Fibroblast of upper back skin (primary cell): ENCODE results near the gene CCDC86.

ENCODE experiments used
- DNase-seq: peaks from one replicate; pipeline ENCODE4 v3.0.0-alpha.2; 2013

Gene CCDC86

GRCh38 chr11:60870733-60871377 is 28.9 kb downstream of the CCDC86 start:
- no peak for DNase-seq

- DNase-seq, result peak; percentile 39
Observed at GRCh38 chr11:60871378-60872061, 29.6 kb downstream of the CCDC86 start.

DNA sequence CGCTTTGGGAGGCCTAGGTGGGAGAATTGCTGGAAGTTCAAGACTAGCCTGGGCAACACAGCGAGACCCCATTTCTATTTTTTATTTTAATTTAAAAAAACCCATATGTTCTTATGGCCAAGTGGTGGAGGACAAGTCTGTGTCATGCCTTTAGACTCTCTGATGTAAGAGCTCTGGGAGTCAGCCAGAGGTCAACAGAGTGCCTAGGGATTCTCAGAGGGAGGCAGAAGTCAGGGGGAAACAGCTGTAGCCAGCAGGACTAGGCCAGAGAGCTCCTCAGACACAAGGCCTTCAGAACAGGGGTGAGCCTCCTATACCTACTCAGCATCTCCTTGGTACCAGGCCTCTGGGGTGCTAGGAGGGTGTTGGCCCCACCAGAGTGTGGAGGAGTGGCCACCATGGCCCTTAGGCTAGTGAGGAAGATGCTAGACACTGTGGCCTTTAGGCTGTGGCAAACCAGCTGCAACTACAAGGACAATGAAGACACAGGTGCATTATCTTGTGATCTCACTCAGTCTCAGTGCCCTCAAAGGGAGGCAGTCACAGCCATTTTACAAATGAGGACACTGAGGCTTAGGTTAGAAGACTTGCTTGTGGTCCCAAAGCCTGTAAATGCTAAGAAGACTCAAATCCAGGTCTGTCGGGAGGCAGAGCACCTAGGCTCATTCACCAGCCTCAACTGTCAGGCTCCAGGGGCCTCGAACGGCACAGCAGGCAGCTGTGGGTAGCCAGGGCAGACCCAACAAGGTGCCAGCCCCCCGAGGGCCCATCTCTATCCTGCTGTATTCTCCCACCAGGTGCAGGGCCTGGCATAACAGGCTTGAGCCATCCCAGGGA is 30.4 kb downstream of the CCDC86 start:
- DNase-seq, result peak; percentile 69

- peak; percentile 91 for DNase-seq
Observed at GRCh38 chr11:60872961-60873524, 31.1 kb downstream of the CCDC86 start.

GRCh38 chr11:60873533-60873932 is 31.6 kb downstream of the CCDC86 start:
- no peak for DNase-seq

DNA sequence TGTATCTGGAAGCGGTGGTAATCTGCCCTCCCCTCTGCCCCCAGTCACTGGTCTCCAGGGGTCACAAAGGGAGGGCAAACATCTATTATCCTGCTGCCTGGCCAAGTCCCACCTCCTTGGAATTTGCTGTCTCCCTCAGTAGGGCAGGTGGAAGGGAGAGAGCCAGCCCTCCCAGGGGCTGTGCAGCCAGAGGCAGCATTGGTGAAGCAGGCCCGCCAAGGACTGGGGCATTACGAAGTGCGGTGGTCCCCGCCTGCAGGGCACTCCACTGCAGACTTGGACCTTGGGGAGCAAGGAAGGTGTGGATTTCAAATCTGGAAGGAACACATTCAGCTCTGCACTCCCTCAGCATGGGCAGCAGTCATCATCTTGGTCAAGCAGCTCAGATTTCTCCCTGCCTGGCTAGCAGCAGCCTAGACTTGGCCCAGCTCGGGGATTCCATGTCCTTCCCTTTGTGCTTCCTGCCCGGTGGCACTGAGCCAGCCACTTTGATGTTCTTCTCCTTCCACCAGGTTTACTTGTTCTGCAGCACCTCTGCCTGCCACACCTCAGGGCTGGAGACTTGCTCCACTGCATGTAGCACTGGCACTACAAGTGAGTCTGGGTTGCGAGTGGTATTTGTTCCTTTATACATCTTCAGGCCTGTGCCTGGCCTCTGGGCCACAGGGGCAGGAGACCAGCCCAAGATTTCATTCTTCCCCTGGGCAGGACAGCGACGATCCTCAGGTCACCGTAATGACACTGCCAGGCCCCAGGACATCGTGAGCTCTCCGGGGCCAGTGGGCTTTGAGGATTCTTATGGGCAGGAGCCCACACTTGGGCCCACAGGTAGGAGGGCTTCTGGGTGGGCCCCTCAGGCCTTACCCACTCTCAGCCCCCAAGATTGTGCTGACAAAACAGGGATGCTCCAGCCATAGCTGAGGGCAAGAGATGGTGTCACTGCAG is 32.8 kb downstream of the CCDC86 start:
- DNase-seq, result no peak

- no peak for DNase-seq
Observed at GRCh38 chr11:60875366-60876167, 33.7 kb downstream of the CCDC86 start.

- DNase-seq, result no peak
Observed at GRCh38 chr11:60876168-60876485, 34.2 kb downstream of the CCDC86 start.

DNA sequence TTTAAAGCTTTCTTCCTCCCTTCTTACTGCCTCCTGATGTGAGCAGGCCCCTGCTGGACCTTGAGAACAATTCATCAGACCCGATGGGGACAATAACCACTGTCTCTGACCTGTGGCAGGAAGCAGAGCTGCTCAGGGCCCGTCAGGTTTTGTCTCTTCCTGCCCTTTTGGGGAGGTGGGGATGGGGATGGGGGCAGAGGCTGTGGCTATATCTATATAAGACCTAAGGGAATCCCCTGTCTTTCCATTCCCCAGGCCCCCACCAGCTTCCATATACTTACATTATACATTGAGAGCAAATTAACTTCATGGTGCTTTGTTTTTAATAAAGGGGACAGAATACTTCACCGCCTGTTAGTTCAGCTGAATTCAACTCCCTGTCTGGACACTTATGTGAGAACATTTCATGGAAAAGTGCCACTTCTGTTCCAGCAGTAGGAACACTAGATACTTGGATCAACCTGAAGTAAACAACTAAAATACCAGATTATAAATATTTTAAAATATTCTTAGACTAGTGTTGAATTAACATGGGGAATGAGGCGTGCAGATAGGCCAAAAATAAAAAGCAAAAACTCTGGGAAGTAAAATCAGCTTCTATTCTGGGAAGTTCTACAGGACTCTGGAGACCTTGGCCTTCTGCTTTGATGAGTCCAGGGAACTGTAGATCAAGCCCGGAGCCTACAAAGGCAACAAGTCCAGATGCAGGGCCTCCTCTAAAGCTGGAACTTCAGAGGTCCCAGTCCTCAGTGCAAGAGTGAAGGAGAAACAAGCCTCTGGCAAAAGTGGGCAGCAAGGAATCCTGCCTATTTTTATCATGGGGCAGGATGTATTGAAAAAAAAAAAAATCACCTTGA is 36.6 kb downstream of the CCDC86 start:
- DNase-seq, result no peak

GRCh38 chr11:60879104-60879503 is 37.2 kb downstream of the CCDC86 start:
- DNase-seq, result no peak

- no peak for DNase-seq
Observed at GRCh38 chr11:60879971-60880588, 38.2 kb downstream of the CCDC86 start.

DNA sequence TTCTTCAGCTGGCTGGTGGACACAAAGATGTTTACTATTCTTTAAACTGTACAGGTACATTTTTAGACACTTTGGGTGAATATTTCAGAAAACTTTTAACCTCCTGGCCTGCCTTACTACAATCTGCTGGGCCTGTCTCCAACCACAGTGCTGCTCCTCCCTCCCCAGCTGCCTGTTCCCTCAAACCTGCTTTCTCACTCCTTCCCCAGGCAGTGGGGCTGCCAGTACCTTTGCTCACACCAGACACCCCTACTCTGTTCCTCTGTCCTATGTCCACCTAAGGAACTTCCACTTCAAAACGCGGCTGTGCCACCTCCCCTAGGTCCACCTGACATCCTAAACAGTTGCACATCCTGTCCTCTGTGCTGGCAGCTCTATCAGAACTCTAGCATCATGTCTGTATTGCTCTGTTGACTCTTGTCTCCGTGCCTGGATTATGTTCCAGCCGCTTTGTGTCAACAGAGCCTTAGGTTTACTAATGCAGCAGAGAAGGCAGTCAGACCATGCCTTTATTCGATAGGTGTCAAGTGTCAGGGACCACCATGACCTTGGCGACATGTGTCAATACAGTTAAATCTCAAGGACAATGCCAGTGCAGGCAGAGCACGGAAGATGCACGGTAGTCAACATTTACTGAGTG is 38.9 kb downstream of the CCDC86 start:
- no peak for DNase-seq

DNA sequence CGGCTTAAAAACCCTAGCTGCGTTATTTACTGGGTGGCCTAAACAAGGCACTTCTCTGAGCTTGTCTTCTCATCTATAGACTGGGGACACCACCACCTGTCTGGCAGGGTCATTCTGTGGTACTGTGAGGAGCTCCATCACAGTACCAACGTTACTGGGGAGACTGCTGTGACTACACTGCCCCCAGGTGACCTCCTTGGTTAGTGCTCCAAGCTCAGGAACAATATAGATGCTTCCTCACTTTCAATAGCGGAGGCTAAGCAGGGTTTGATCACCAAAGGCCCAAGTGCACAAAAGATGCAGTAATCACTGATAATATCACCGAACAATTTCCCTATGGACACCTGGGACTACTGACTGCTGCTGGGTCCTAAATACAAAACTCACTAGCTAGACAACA is 45.6 kb downstream of the CCDC86 start:
- peak; percentile 44 for DNase-seq

DNA sequence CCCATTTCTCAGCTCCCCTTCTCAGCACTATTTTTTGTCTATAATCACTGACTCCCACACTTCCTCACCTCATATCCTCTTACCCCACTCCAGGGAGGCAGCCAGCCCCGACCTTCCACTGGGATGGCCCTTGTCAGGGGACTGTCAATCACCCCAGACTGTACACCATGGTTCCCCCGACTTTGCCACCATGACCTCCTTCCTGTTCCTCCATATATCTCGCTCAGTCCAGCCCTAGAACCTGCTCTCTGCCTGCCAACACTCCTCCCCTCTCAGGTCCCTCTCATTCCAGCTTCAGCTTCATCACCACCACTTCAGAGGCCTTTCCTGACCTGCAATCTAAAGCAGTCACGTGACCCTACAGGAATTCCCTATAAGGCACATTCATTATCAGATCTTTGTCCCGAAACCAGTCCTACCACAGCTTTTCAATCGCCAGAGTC is 48.0 kb downstream of the CCDC86 start:
- no peak for DNase-seq

DNA sequence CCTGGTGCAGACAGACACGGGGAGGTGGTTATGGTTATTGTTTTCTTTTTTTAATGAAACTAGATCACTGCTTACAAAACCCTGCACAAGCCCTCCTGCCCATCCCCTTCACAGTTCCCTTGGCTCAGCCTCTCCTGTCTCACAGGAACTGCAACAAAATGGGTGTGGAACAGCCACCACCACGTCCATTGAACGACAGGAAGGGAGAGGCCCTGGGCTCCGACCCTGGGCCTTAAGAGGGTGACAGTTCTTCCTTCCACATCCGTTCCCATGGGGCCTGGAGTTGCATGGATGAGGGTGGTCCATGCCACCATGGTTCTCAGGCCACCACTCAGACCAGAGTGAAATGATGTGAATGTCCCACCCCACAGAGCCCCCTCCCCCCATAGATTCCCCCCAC is 48.8 kb downstream of the CCDC86 start:
- DNase-seq, result no peak

- DNase-seq, result no peak
Observed at GRCh38 chr11:60891103-60891741, 49.3 kb downstream of the CCDC86 start.

- DNase-seq, result no peak
Observed at GRCh38 chr11:60895687-60896086, 53.8 kb downstream of the CCDC86 start.

- DNase-seq, result no peak
Observed at GRCh38 chr11:60897496-60897895, 55.6 kb downstream of the CCDC86 start.
